WERI-Rb-1 (cell line): ENCODE data around the gene ST8SIA6.

Experiments
- DNase-seq: peaks from one replicate; pipeline ENCODE4 v3.0.0-alpha.2; 2020
- H3K27ac ChIP-seq: fragments of 250-450 bp; sonication (Bioruptor Pico); 2 replicates; pipeline ENCODE4 v1.5.1; 2020; ENCODE audit warnings: mild to moderate bottlenecking, moderate library complexity
- H3K27me3 ChIP-seq: fragments of 250-450 bp; sonication (Bioruptor Pico); 2 replicates; pipeline ENCODE4 v1.5.1; 2021; ENCODE audit warnings: mild to moderate bottlenecking, low read depth, moderate library complexity; ENCODE audit not compliant: insufficient read depth, severe bottlenecking
- H3K36me3 ChIP-seq: fragments of 250-450 bp; sonication (Bioruptor Pico); 2 replicates; pipeline ENCODE4 v1.5.1; 2020; ENCODE audit warnings: mild to moderate bottlenecking, moderate library complexity
- H3K4me3 ChIP-seq: 2 replicates; pipeline ENCODE4 v1.5.1; 2011; ENCODE audit warnings: low read depth, mild to moderate bottlenecking, control low read depth, low read length
- H3K9me3 ChIP-seq: fragments of 250-450 bp; sonication (Bioruptor Pico); 2 replicates; pipeline ENCODE4 v1.5.1; 2021; ENCODE audit warnings: mild to moderate bottlenecking, moderate library complexity; ENCODE audit not compliant: severe bottlenecking
- CTCF ChIP-seq: IDR thresholded peaks from 2 replicates; pipeline ENCODE4 v1.5.1; 2011; ENCODE audit warnings: low read depth, mild to moderate bottlenecking, control low read depth, inconsistent platforms, low read length

Gene ST8SIA6

GRCh38 chr10:17431871-17432311 is 22.5 kb downstream of the ST8SIA6 start:
- no peak for TF ChIP-seq CTCF
- Histone ChIP-seq H3K27me3 (no peaks in the 10 kb centered on the region), H3K4me3 (no peak overlapping the region), H3K9me3 (no peaks in the 10 kb centered on the region), H3K27ac (no peak overlapping the region), H3K36me3 (no peaks in the 10 kb centered on the region)
- DNase-seq = no peak

- no peaks in the 10 kb centered on the region for H3K36me3 ChIP-seq
- H3K27me3 ChIP-seq = no peaks in the 10 kb centered on the region
- H3K9me3 ChIP-seq = no peaks in the 10 kb centered on the region
- no peak overlapping the region for H3K27ac ChIP-seq
- no peak overlapping the region for H3K4me3 ChIP-seq
- peak; percentile 66; the same call in 1 of the 2 replicates for TF ChIP-seq CTCF
- DNase-seq = peak; percentile 57
These were observed 23.6 kb downstream of the ST8SIA6 start for GRCh38 chr10:17430647-17431355.

GRCh38 chr10:17429490-17429889 is 24.9 kb downstream of the ST8SIA6 start:
- H3K27ac ChIP-seq = no peak overlapping the region
- no peak for TF ChIP-seq CTCF

GRCh38 chr10:17428351-17429097 is 25.9 kb downstream of the ST8SIA6 start:
- no peak for DNase-seq
- Histone ChIP-seq H3K27me3 (no peaks in the 10 kb centered on the region), H3K4me3 (no peak overlapping the region), H3K27ac (no peak overlapping the region), H3K9me3 (no peaks in the 10 kb centered on the region), H3K36me3 (no peaks in the 10 kb centered on the region)
- TF ChIP-seq CTCF = no peak

More at GRCh38 chr10:17429490-17429889, 24.9 kb downstream of the ST8SIA6 start:
- no peak for DNase-seq
- H3K36me3 ChIP-seq = no peaks in the 10 kb centered on the region
- H3K9me3 ChIP-seq = no peaks in the 10 kb centered on the region
- no peak overlapping the region for H3K4me3 ChIP-seq
- H3K27me3 ChIP-seq = no peaks in the 10 kb centered on the region

GRCh38 chr10:17427666-17428350 is 26.6 kb downstream of the ST8SIA6 start:
- no peak for TF ChIP-seq CTCF
- H3K36me3 ChIP-seq = no peaks in the 10 kb centered on the region
- no peaks in the 10 kb centered on the region for H3K27me3 ChIP-seq
- DNase-seq = no peak
- H3K4me3 ChIP-seq = no peak overlapping the region
- H3K27ac ChIP-seq = no peak overlapping the region
- H3K9me3 ChIP-seq = no peaks in the 10 kb centered on the region
